K562 (cell line): ENCODE results near the gene SAMD9L. TPM values are rescaled to one million over a fixed set of nuclear protein-coding genes. Genes with fewer than 3 reads are reported as not detected.
A peak's percentile ranks its signal among the peaks of the same experiment; 100 is the strongest.

Experiments
- ATAC-seq: fragments of 200-7000 bp; cut with Tn5 transposase; 3 replicates; pipeline ENCODE4 v1.9.1; 2020; ENCODE audit warnings: moderate library complexity
- BruUV-seq: library from RNA; stranded (reverse); fragments of 400-500 nt; replicated peaks from 2 replicates; lab custom pipeline; 2021; lab: Mats Ljungman, UMichigan
- CTCF ChIA-PET: fragments of 300-600 bp; formaldehyde crosslinking; extraction: SDS; loops from one replicate; lab custom pipeline; 2021; ENCODE audit warnings: low intra/inter-chr PET ratio; lab: Yijun Ruan, JAX
- POLR2A ChIA-PET: fragments of 300-600, 350-650 bp; sonication (Branson Sonifier 250); formaldehyde crosslinking; extraction: SDS; loops from one replicate; lab custom pipeline; 2021; ENCODE audit warnings: antibody characterized with exemption, inconsistent platforms; lab: Yijun Ruan, JAX
- DNase-seq, 4 experiments: peaks; one replicate each; pipeline versions ENCODE4 v3.0.0 to v3.0.0-alpha.2; 2011 to 2018; ENCODE audit warnings: low spot score in 3 of 4, mixed read lengths in 3 of 4; ENCODE audit errors: extremely low read depth in 1 of 4
- FAIRE-seq: peaks from 2 replicates; lab custom pipeline; 2011; peaks lifted over from hg19 to GRCh38; lab: Jason Lieb, UNC
- H2AFZ ChIP-seq: 2 replicates; pipeline ENCODE4 v1.6.0; 2011; ENCODE audit warnings: low read depth, low read length, control low read depth, inconsistent platforms
- H3K27ac ChIP-seq: fragments of 200-600 bp; 3 replicates; pipeline ENCODE4 v1.8.0; 2011; ENCODE audit warnings: low read depth, mild to moderate bottlenecking, control low read depth, inconsistent platforms, low read length, moderate library complexity, mixed read lengths; ENCODE audit errors: extremely low read depth
- H3K27me3 ChIP-seq, 2 experiments: fragments of 300-600 bp in 1 of 2; 2 replicates in 1 of 2; 3 replicates in 1 of 2; pipeline versions ENCODE4 v1.6.0 to v1.8.0; 2011; ENCODE audit warnings: inconsistent platforms in 2 of 2, low read length in 2 of 2, mild to moderate bottlenecking in 1 of 2, mixed read lengths in 1 of 2, moderate library complexity in 1 of 2; ENCODE audit not compliant: control insufficient read depth in 2 of 2, insufficient read depth in 2 of 2
- H3K36me3 ChIP-seq: fragments of 300-600 bp; 3 replicates; pipeline ENCODE4 v1.8.0; 2011; ENCODE audit warnings: mild to moderate bottlenecking, low read length, inconsistent platforms; ENCODE audit not compliant: control insufficient read depth, insufficient read depth
- H3K4me1 ChIP-seq, 2 experiments: fragments of 200-600 bp in 1 of 2; replicated peaks in 1 of 2; 2 replicates in 1 of 2; 3 replicates in 1 of 2; pipeline versions ENCODE4 v1.5.1 to v1.8.0; 2011; ENCODE audit warnings: inconsistent platforms in 2 of 2, low read length in 2 of 2, mild to moderate bottlenecking in 1 of 2, mixed read lengths in 1 of 2, moderate library complexity in 1 of 2; ENCODE audit not compliant: control insufficient read depth in 2 of 2, insufficient read depth in 2 of 2
- H3K4me2 ChIP-seq: 2 replicates; pipeline ENCODE4 v1.6.1; 2011; ENCODE audit warnings: low read length, control low read depth, inconsistent platforms, mixed read lengths; ENCODE audit not compliant: insufficient read depth
- H3K4me3 ChIP-seq: fragments of 200-600 bp; sonication (generic), shearing (Covaris generic); 2 replicates; pipeline ENCODE4 v1.5.1; 2016; ENCODE audit warnings: control low read depth, inconsistent platforms
- H3K79me2 ChIP-seq: fragments of 200-600 bp; 3 replicates; pipeline ENCODE4 v1.8.0; 2011; ENCODE audit warnings: low read length, inconsistent platforms; ENCODE audit not compliant: control insufficient read depth, insufficient read depth
- H3K9ac ChIP-seq, 2 experiments: 2 replicates each; pipeline versions ENCODE4 v1.6.0 to v1.6.1; 2011; ENCODE audit warnings: low read depth in 2 of 2, low read length in 2 of 2, control low read depth in 1 of 2, inconsistent platforms in 1 of 2, mild to moderate bottlenecking in 1 of 2, mixed read lengths in 1 of 2; ENCODE audit not compliant: insufficient read depth in 1 of 2
- H3K9me1 ChIP-seq: one replicate; pipeline ENCODE4 v1.6.0; 2011; ENCODE audit warnings: inconsistent platforms, mild to moderate bottlenecking, low read length, moderate library complexity; ENCODE audit not compliant: control insufficient read depth, insufficient read depth
- H3K9me3 ChIP-seq: replicated peaks from 2 replicates; pipeline ENCODE4 v1.5.1; 2011; ENCODE audit warnings: low read depth, low read length, inconsistent platforms; ENCODE audit not compliant: control insufficient read depth, insufficient read depth
- H4K20me1 ChIP-seq: replicated peaks from 2 replicates; pipeline ENCODE4 v1.6.1; 2011; ENCODE audit warnings: low read length, inconsistent platforms, mixed read lengths; ENCODE audit not compliant: control insufficient read depth, insufficient read depth
- COPS2 ChIP-seq: fragments of 450-650 bp; conservative IDR thresholded peaks from 2 replicates; pipeline ENCODE4 v1.6.1; 2016; ENCODE audit warnings: mild to moderate bottlenecking, moderate library complexity
- MEF2D ChIP-seq: conservative IDR thresholded peaks from 2 replicates; pipeline ENCODE4 v1.6.1; 2016; ENCODE audit warnings: low read depth, missing genetic modification characterization, missing compliant biosample characterization
- PML ChIP-seq: IDR thresholded peaks from 2 replicates; pipeline ENCODE4 v1.6.1; 2012; ENCODE audit warnings: low read length, inconsistent platforms
- PRDM10 ChIP-seq: fragments of 450-650 bp; IDR thresholded peaks from 2 replicates; pipeline ENCODE4 v1.6.1; 2018; ENCODE audit not compliant: partially characterized antibody
- RBM15 ChIP-seq: fragments of 200-400 bp; formaldehyde crosslinking; IDR thresholded peaks from 2 replicates; pipeline ENCODE4 v1.6.1; 2018; ENCODE audit warnings: mild to moderate bottlenecking, low read length, moderate library complexity; ENCODE audit not compliant: insufficient read depth
- RFX7 ChIP-seq: fragments of 250-450 bp; sonication (Bioruptor Pico); IDR thresholded peaks from 2 replicates; pipeline ENCODE4 v1.5.1; 2021; ENCODE audit warnings: mild to moderate bottlenecking
- TBL1XR1 ChIP-seq, 2 experiments: IDR thresholded peaks; 2 replicates each; pipeline ENCODE4 v1.6.1; 2012; ENCODE audit warnings: improper control_type of control experiment in 2 of 2, low read length in 2 of 2, mild to moderate bottlenecking in 1 of 2
- ZNF668 ChIP-seq: fragments of 250-450 bp; sonication (Bioruptor Pico); IDR thresholded peaks from 2 replicates; pipeline ENCODE4 v1.8.0; 2022; ENCODE audit warnings: mild to moderate bottlenecking, inconsistent platforms
- WGBS: fragments of 100-300 bp; shearing (Covaris generic); methylation state at CpG from one replicate; pipeline ENCODE4 v1.1.6; 2016; ENCODE audit warnings: low coverage, mixed read lengths; ENCODE audit not compliant: insufficient coverage; ENCODE audit errors: missing lambda C conversion rate; 5-methylcytosine and 5-hydroxymethylcytosine counted together
- in situ Hi-C: fragments of 300-500 bp; cut with MboI; formaldehyde crosslinking; loops from 4 replicates; pipeline ENCODE4 v1.15.0; 2018; ENCODE audit warnings: inconsistent platforms, mixed read lengths
- intact Hi-C: fragments of 100-400 bp; cut with micrococcal nuclease; formaldehyde crosslinking; loops from 2 replicates; pipeline ENCODE4 v1.14.2; 2022
- polyA plus RNA-seq, 8 experiments: library from polyadenylated mRNA; depleted of rRNA in 4 of 8; stranded (reverse) in 5 of 8; unstranded in 3 of 8; fragments of >200 nt; fragmentation: Nextera tagmentation in 2 of 8; fragmentation: Illumina TruSeq in 1 of 8; extraction: Ambion mirVana in 2 of 8; extraction: Trizol in 1 of 8; gene quantifications; 2 replicates each; pipeline versions ENCODE4 v1.2.1 to v1.2.3, GENCODE V29; 2011 to 2014; ENCODE audit warnings: inconsistent platforms in 1 of 8, missing spikeins in 1 of 8
- total RNA-seq, 7 experiments: library from RNA; depleted of rRNA in 6 of 7; stranded (reverse); fragments of >200 nt in 6 of 7; fragmentation: Illumina TruSeq in 2 of 7; extraction: Trizol in 2 of 7; gene quantifications; 2 replicates each; pipeline versions ENCODE4 v1.2.1 to v1.2.3, GENCODE V29; 2011 to 2021; ENCODE audit warnings: low replicate concordance in 1 of 7

Gene SAMD9L
- total and polyA plus RNA-seq, 9 of the 15 experiments (the other 6 are each of a cell fraction or from before 2014, with no cell fraction given), result 0.15 to 1.0 (median 0.48) TPM

GRCh38 chr7:93119191-93119905, 28.8 kb downstream of the SAMD9L start:
- Histone ChIP-seq H3K4me2 (0 out of 2 replicates have a peak overlapping the region, but pooled peaks have one; percentile 15), H3K36me3 (no peaks in the 10 kb centered on the region), H3K27me3 (no peaks in the 10 kb centered on the region), H3K4me3 (no peak overlapping the region), H3K27ac (no peak overlapping the region), H3K4me1 (no peaks in the 10 kb centered on the region; a peak in 2 of 5 replicates), H3K79me2 (no peaks in the 10 kb centered on the region), H4K20me1 (no peaks in the 10 kb centered on the region), H3K9ac (no peak overlapping the region), H3K9me1 (no peaks in the 10 kb centered on the region), H2AFZ (peak overlapping the region; percentile 60), H3K9me3 (no peaks in the 10 kb centered on the region)
- CTCF ChIA-PET, result no interaction called here
- POLR2A ChIA-PET, result no interaction called here
- ATAC-seq (no peak), FAIRE-seq (no peak), DNase-seq (no peak)
- in situ Hi-C loops, result no loop called here
- intact Hi-C loops, result loop anchor here (2.0 kb wide), 1 partner anchor 27 kb away; no protein-coding TSS in a partner anchor
- BruUV-seq, result no TSS peak
- no peak for TF ChIP-seq PML
- no peak for TF ChIP-seq ZNF668 (CRISPR knock-in tag)
- TF ChIP-seq MEF2D (tag), result no peak
- TF ChIP-seq PRDM10, result no peak
- no peak for TF ChIP-seq COPS2
- no peak for TF ChIP-seq RFX7
- TF ChIP-seq RBM15, result no peak
- no peak for TF ChIP-seq TBL1XR1 (IDR thresholded peaks at IDR 0.05; ENCODE audit: low read length in 2 of 2)
- 22% methylated on average over 4 of the region's 4 CpGs for WGBS
